Neural progenitor cell (in vitro differentiated cells): ENCODE measurements around the gene LBHD1. TPM values are rescaled to one million over a fixed set of nuclear protein-coding genes. Genes with fewer than 3 reads are reported as not detected.

ENCODE experiments used
- DNase-seq: peaks from one replicate; pipeline ENCODE4 v3.0.0-alpha.2; 2016; ENCODE audit warnings: low spot score
- H2AFZ ChIP-seq: fragments of 200-600 bp; sonication (generic); replicated peaks from 2 replicates; pipeline ENCODE4 v1.6.1; 2016; ENCODE audit warnings: antibody characterized with exemption
- H3F3A ChIP-seq: fragments of 200-600 bp; sonication (generic); 2 replicates; pipeline ENCODE4 v1.6.1; 2016; ENCODE audit warnings: antibody characterized with exemption, low read depth
- H3K27ac ChIP-seq: fragments of 200-600 bp; sonication (generic); 2 replicates; pipeline ENCODE4 v1.5.1; 2016; ENCODE audit warnings: mild to moderate bottlenecking
- H3K27me3 ChIP-seq: fragments of 200-600 bp; sonication (generic); 2 replicates; pipeline ENCODE4 v1.6.1; 2016; ENCODE audit warnings: mild to moderate bottlenecking, moderate library complexity
- H3K36me3 ChIP-seq: fragments of 200-600 bp; sonication (generic); 2 replicates; pipeline ENCODE4 v1.5.1; 2016
- H3K4me1 ChIP-seq: fragments of 200-600 bp; sonication (generic); 2 replicates; pipeline ENCODE4 v1.6.1; 2016; ENCODE audit warnings: mixed run types
- H3K4me2 ChIP-seq: fragments of 200-600 bp; sonication (generic); 2 replicates; pipeline ENCODE4 v1.6.1; 2016
- H3K4me3 ChIP-seq: fragments of 200-600 bp; sonication (generic); 2 replicates; pipeline ENCODE4 v1.5.1; 2016
- H3K79me2 ChIP-seq: fragments of 200-600 bp; sonication (generic); 2 replicates; pipeline ENCODE4 v1.6.1; 2016; ENCODE audit warnings: low read depth
- H3K9ac ChIP-seq: fragments of 200-600 bp; sonication (generic); 2 replicates; pipeline ENCODE4 v1.6.1; 2016
- H3K9me3 ChIP-seq: fragments of 200-600 bp; sonication (generic); 2 replicates; pipeline ENCODE4 v1.5.1; 2016; ENCODE audit warnings: low read depth
- H4K20me1 ChIP-seq: fragments of 200-600 bp; sonication (generic); 2 replicates; pipeline ENCODE4 v1.6.1; 2016; ENCODE audit warnings: low read depth
- H3K27ac Mint-ChIP-seq: 3 replicates; pipeline ENCODE4 v1.8.0; 2021; ENCODE audit warnings: mixed read lengths
- H3K27me3 Mint-ChIP-seq: 2 replicates; pipeline ENCODE4 v1.8.0; 2022; ENCODE audit warnings: low read depth, mild to moderate bottlenecking, inconsistent platforms, moderate library complexity, mixed read lengths; ENCODE audit not compliant: insufficient read depth
- H3K36me3 Mint-ChIP-seq: 3 replicates; pipeline ENCODE4 v1.8.0; 2021; ENCODE audit warnings: mixed read lengths
- H3K4me1 Mint-ChIP-seq: 3 replicates; pipeline ENCODE4 v1.8.0; 2021; ENCODE audit warnings: mixed read lengths
- H3K4me3 Mint-ChIP-seq: 3 replicates; pipeline ENCODE4 v1.8.0; 2021; ENCODE audit warnings: mild to moderate bottlenecking, moderate library complexity, mixed read lengths
- H3K9me3 Mint-ChIP-seq: 3 replicates; pipeline ENCODE4 v1.8.0; 2020; ENCODE audit warnings: mixed read lengths
- EZH2 ChIP-seq: fragments of 200-600 bp; sonication (generic); IDR thresholded peaks from 2 replicates; pipeline ENCODE4 v1.6.1; 2017; ENCODE audit warnings: antibody characterized with exemption, mild to moderate bottlenecking, moderate library complexity
- EZH2phosphoT487 ChIP-seq: fragments of 200-600 bp; sonication (generic); IDR thresholded peaks from 2 replicates; pipeline ENCODE4 v1.6.1; 2017; ENCODE audit warnings: antibody characterized with exemption
- total RNA-seq: library from RNA; depleted of rRNA; stranded (reverse); fragments of >200 nt; gene quantifications from 2 replicates; pipeline ENCODE4 v1.2.3, GENCODE V29; 2015; ENCODE audit warnings: low replicate concordance
- TF ChIP-seq, protein P1 (sequence below): fragments of 200-600 bp; sonication (generic); IDR thresholded peaks from 2 replicates; pipeline ENCODE4 v1.5.1; 2017; ENCODE audit warnings: antibody characterized with exemption, mild to moderate bottlenecking

LBHD1 gene
- total RNA-seq, 1 donor from 2014 or later = 4.0 TPM

- H3K27ac Mint-ChIP-seq = no peak overlapping the region
- Histone ChIP-seq H3K79me2 (peaks cover 53% of the 10 kb centered on the region), H3K4me1 (peaks cover 6% of the 10 kb centered on the region), H3K4me3 (no peak overlapping the region), H2AFZ (no peak overlapping the region), H3K27ac (no peak overlapping the region), H3K9ac (no peak overlapping the region), H3K36me3 (no peaks in the 10 kb centered on the region), H3K9me3 (no peaks in the 10 kb centered on the region), H3F3A (peaks cover 24% of the 10 kb centered on the region), H3K4me2 (no peak overlapping the region), H4K20me1 (peaks cover 17% of the 10 kb centered on the region), H3K27me3 (no peaks in the 10 kb centered on the region)
- TF ChIP-seq, protein P1, sequence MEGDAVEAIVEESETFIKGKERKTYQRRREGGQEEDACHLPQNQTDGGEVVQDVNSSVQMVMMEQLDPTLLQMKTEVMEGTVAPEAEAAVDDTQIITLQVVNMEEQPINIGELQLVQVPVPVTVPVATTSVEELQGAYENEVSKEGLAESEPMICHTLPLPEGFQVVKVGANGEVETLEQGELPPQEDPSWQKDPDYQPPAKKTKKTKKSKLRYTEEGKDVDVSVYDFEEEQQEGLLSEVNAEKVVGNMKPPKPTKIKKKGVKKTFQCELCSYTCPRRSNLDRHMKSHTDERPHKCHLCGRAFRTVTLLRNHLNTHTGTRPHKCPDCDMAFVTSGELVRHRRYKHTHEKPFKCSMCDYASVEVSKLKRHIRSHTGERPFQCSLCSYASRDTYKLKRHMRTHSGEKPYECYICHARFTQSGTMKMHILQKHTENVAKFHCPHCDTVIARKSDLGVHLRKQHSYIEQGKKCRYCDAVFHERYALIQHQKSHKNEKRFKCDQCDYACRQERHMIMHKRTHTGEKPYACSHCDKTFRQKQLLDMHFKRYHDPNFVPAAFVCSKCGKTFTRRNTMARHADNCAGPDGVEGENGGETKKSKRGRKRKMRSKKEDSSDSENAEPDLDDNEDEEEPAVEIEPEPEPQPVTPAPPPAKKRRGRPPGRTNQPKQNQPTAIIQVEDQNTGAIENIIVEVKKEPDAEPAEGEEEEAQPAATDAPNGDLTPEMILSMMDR = no peak
- no peak for TF ChIP-seq EZH2
- no peak for TF ChIP-seq EZH2phosphoT487
- H3K36me3 Mint-ChIP-seq = peaks cover 9% of the 10 kb centered on the region
- H3K9me3 Mint-ChIP-seq = no peaks in the 10 kb centered on the region
- H3K4me1 Mint-ChIP-seq = peaks cover 28% of the 10 kb centered on the region
- peaks cover 8% of the 10 kb centered on the region for H3K27me3 Mint-ChIP-seq
- H3K4me3 Mint-ChIP-seq = no peak overlapping the region
- no peak for DNase-seq
Measured at GRCh38 chr11:62648967-62649364, 23.1 kb downstream of the LBHD1 start.

GRCh38 chr11:62648185-62648966, 23.7 kb downstream of the LBHD1 start:
- H3K9me3 ChIP-seq = no peaks in the 10 kb centered on the region
- Mint-ChIP-seq H3K36me3 (peaks cover 9% of the 10 kb centered on the region), H3K4me1 (peaks cover 25% of the 10 kb centered on the region), H3K9me3 (no peaks in the 10 kb centered on the region), H3K27ac (no peak overlapping the region), H3K27me3 (peaks cover 8% of the 10 kb centered on the region), H3K4me3 (no peak overlapping the region)
- H3K27ac ChIP-seq = no peak overlapping the region
- H3K9ac ChIP-seq = no peak overlapping the region
- H3K36me3 ChIP-seq = no peaks in the 10 kb centered on the region
- peaks cover 59% of the 10 kb centered on the region for H3K79me2 ChIP-seq
- TF ChIP-seq EZH2phosphoT487 (no peak), EZH2 (no peak)
- TF ChIP-seq, protein P1 = no peak
- no peaks in the 10 kb centered on the region for H3K27me3 ChIP-seq
- H3K4me2 ChIP-seq = no peak overlapping the region
- H4K20me1 ChIP-seq = peaks cover 17% of the 10 kb centered on the region
- peaks cover 6% of the 10 kb centered on the region for H3K4me1 ChIP-seq
- DNase-seq = no peak
- no peak overlapping the region for H3K4me3 ChIP-seq
- H2AFZ ChIP-seq = no peak overlapping the region
- H3F3A ChIP-seq = peaks cover 24% of the 10 kb centered on the region

- H3K4me3 ChIP-seq = no peak overlapping the region
- H3K9me3 ChIP-seq = no peaks in the 10 kb centered on the region
- TF ChIP-seq, protein P1 = no peak
- TF ChIP-seq EZH2phosphoT487 = no peak
- no peak for TF ChIP-seq EZH2
- no peak overlapping the region for H3K4me2 ChIP-seq
- Mint-ChIP-seq H3K36me3 (peaks cover 9% of the 10 kb centered on the region), H3K4me3 (no peak overlapping the region), H3K9me3 (no peaks in the 10 kb centered on the region), H3K27me3 (peaks cover 8% of the 10 kb centered on the region), H3K27ac (no peak overlapping the region), H3K4me1 (peaks cover 22% of the 10 kb centered on the region)
- no peak for DNase-seq
- peaks cover 17% of the 10 kb centered on the region for H4K20me1 ChIP-seq
- H3K36me3 ChIP-seq = no peaks in the 10 kb centered on the region
- H3F3A ChIP-seq = peaks cover 18% of the 10 kb centered on the region
- no peak overlapping the region for H2AFZ ChIP-seq
- H3K27me3 ChIP-seq = no peaks in the 10 kb centered on the region
- H3K4me1 ChIP-seq = peaks cover 6% of the 10 kb centered on the region
- no peak overlapping the region for H3K27ac ChIP-seq
- no peak overlapping the region for H3K9ac ChIP-seq
- H3K79me2 ChIP-seq = peaks cover 62% of the 10 kb centered on the region
Measured at GRCh38 chr11:62647609-62648005, 24.5 kb downstream of the LBHD1 start.
